ENCODE measurements around the gene LRP11.

LRP11 gene

DNA sequence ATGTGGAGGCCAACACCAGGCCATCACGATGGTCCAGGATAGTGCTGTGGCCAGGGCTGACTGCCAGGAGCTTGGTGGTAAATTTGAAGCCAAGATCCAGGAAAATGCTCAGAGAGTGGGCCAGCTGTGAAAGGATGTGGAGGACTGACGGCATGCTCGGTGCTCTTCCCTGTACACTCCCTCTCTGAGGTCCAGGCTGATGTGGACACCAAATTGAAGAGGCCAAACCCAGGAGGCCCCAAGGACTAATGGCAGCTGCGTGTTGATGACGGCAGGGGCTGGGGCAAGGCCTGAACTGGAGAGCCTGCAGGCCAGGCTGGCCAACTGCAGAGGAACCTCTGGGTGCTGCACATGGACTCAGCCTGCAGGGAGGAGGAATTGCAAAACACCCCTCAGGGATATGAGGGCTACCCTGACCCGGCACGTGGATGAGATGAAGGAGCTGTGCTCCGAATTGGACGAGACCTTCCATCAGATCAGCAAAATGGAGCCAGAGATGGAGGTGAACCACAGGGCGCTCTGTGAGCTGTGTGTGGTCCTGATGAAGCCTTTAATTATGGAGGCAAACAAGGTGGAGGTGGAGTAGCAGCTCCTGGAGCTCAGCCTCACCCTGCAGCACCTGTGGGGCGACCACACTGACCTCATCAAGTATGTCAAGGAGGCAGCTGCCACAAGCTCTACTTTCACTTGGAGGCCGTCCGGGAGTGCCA lies 40.7 kb upstream of the LRP11 start:
- TF ChIP-seq FOXM1 (IDR thresholded peaks at IDR 0.05; ENCODE audit: borderline replicate concordance, low read depth) (no peak), REST (IDR thresholded peaks at IDR 0.05; ENCODE audit: low read depth) (no peak), NFIC (IDR thresholded peaks at IDR 0.05) (no peak), CEBPB (IDR thresholded peaks at IDR 0.05) (no peak), TEAD4 (IDR thresholded peaks at IDR 0.05) (no peak), TCF12 (IDR thresholded peaks at IDR 0.05; ENCODE audit: low read depth) (no peak), YY1 (IDR thresholded peaks at IDR 0.05; ENCODE audit: low read depth) (no peak), MAX (IDR thresholded peaks at IDR 0.05) (no peak), RAD21 (IDR thresholded peaks at IDR 0.05; ENCODE audit: low read depth) (no peak), ZBTB7A (IDR thresholded peaks at IDR 0.05; ENCODE audit: low read depth) (no peak), TAF1 (IDR thresholded peaks at IDR 0.05; ENCODE audit: low read depth) (no peak), EGR1 (IDR thresholded peaks at IDR 0.05) (no peak), CREB1 (IDR thresholded peaks at IDR 0.05; ENCODE audit: low read depth) (no peak), EP300 (IDR thresholded peaks at IDR 0.05; ENCODE audit: borderline replicate concordance) (no peak)
- TF ChIP-seq, protein P1, sequence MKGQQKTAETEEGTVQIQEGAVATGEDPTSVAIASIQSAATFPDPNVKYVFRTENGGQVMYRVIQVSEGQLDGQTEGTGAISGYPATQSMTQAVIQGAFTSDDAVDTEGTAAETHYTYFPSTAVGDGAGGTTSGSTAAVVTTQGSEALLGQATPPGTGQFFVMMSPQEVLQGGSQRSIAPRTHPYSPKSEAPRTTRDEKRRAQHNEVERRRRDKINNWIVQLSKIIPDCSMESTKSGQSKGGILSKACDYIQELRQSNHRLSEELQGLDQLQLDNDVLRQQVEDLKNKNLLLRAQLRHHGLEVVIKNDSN (IDR thresholded peaks at IDR 0.05), result no peak

DNA sequence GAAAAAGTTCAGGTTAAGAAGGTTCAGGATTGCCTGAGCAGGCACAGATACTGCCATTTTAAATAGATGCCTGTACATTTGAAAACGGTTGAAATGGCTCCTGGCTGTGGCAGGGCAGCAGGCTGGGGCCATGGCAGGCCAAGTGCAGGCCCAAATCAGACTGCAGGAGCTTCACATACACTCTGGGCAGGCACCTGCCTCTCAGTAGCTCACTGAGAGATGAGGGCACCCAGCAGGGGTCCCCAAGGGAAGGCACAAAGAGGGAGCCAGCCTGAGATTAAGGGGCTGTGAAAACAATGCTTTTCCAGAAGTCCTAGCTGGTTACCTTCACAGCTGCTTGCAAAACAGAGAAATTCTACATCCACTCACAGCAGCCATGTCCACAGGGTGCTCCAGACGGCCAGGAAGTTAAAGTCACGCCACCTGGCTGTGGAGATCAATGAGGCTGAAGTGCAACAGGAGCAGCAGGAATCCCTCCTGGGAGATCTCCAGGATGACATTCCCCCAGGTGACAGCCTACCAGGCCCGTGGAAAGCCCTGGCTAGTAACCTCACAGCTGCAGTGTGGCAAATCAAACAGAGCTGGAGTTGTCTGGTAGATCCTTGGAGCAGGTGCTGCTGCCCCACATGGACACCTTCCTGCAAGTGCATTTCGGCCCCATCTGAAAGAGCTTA lies 39.9 kb upstream of the LRP11 start:
- TF ChIP-seq, protein P1 (IDR thresholded peaks at IDR 0.05), result no peak
- TF ChIP-seq FOXM1 (IDR thresholded peaks at IDR 0.05; ENCODE audit: borderline replicate concordance, low read depth), result no peak

DNA sequence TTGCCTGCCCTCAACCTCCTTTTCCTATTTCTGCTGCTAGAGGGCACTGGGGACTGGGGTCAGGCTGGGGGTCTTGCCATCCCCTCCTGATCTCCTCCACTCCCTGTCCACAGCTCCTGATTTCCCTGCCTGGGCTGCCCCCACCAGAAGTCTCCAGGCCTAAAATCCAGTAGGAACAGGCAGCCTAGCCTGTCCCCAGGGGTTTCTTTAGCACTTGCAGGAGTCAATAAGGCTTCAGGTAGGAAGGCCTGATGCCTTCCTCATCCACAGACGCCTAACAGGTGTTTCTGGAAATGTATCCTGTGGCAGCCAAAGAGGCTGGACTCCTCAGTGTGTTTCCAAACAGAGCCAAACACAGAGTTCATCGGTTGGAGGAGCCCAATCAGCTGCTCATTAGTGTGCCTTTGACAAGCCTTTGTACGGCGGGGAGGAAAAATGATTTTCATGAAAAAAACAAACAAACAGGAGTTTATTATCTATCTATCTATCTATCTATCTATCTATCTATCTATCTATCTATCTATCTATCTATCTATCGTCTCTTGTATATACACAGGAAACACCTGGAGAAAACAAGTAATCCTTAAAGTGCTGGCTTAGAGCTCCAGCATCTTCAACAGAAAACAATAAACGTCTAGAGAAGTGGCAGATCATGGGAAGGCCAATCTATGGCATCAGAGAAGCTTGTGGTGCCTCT lies 37.4 kb upstream of the LRP11 start:
- TF ChIP-seq ZBTB7A (IDR thresholded peaks at IDR 0.05; ENCODE audit: low read depth), result no peak
- no peak for TF ChIP-seq RAD21 (IDR thresholded peaks at IDR 0.05; ENCODE audit: low read depth)
- no peak for TF ChIP-seq REST (IDR thresholded peaks at IDR 0.05; ENCODE audit: low read depth)
- no peak for TF ChIP-seq NFIC (IDR thresholded peaks at IDR 0.05)
- TF ChIP-seq YY1 (IDR thresholded peaks at IDR 0.05; ENCODE audit: low read depth), result no peak
- TF ChIP-seq FOXM1 (IDR thresholded peaks at IDR 0.05; ENCODE audit: borderline replicate concordance, low read depth), result no peak
- TF ChIP-seq MAX (IDR thresholded peaks at IDR 0.05), result no peak
- no peak for TF ChIP-seq TAF1 (IDR thresholded peaks at IDR 0.05; ENCODE audit: low read depth)

DNA sequence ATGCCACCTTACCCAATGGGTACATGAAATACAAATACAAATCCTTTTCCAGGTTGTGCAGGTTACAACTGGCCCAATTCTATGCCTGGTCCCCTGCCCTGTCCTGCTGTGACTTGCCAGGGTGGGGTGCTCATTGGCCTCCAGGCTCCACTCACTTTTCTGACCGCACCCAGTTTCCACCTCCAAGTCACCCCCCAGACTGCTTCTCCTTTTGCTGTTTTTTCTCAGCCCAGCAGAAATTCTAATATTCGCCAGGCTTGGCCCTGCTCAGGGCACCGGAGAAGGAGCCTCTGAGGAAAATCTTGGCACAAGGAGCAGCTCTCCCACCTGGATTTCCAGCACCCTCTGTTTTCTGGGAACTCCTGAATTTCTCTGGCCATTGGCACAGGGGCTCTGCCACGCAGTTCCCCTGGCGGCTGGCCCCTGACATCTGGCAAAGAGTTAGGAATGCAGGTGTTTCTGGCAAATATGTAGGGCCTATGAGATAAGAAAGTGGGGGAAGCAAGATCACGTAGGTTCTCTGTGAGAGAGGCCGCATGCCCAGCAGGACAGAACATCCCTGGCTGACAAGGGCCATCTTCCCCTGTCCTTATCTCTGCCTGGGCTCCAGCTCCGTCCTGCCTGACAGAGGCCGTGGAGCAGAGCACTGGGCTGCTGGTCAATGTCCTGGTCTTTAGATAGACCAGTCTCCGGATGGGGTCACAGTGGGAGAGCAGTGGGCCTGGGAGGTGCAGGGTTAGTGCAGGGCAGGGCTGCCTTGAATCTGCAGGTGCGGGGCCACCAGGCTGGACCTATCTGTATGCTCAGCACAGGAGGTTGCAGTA lies 36.7 kb upstream of the LRP11 start:
- TF ChIP-seq YY1 (IDR thresholded peaks at IDR 0.05; ENCODE audit: low read depth) (no peak), ZBTB7A (IDR thresholded peaks at IDR 0.05; ENCODE audit: low read depth) (no peak), EP300 (IDR thresholded peaks at IDR 0.05; ENCODE audit: borderline replicate concordance) (no peak), TCF12 (IDR thresholded peaks at IDR 0.05; ENCODE audit: low read depth) (no peak), EGR1 (IDR thresholded peaks at IDR 0.05) (no peak), CEBPB (IDR thresholded peaks at IDR 0.05) (no peak), FOXM1 (IDR thresholded peaks at IDR 0.05; ENCODE audit: borderline replicate concordance, low read depth) (no peak), RAD21 (IDR thresholded peaks at IDR 0.05; ENCODE audit: low read depth) (no peak), MAX (IDR thresholded peaks at IDR 0.05) (no peak)

All from Ishikawa (cell line).